ENCODE results near the gene HSD3B2. TPM values are rescaled to one million over a fixed set of nuclear protein-coding genes. Genes with fewer than 3 reads are reported as not detected.
"Not testable (repeated sequence)": the region's sequence is repeated elsewhere in the genome, so short reads cannot be mapped to it uniquely, and the experiment has no call there.

The HSD3B2 gene
- total RNA-seq, 1 experiment from 2014 or later, result not detected

DNA sequence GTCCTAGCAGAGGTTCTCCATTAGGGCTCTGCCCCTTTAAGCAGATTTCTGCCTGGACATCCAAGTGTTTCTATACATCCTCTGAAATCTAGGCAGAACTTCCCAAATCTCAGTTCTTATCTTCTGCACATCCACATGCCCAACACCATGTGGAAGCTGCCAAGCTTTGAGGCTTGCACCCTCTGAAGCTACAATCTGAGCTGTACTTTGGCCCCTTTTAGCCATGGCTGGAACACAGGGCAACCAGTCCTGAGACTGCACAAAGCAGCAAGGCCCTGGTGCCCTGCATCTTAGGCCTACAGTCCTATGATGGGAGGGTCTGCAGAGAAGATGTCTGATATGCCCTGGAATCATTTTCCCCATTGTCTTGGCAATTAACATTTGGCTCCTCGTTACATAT lies 38.4 kb upstream of the HSD3B2 start:
- Histone ChIP-seq H4K91ac (ENCODE audit: insufficient read length, low read depth, low read length) (no peak overlapping the region), H3K9me3 (ENCODE audit: control insufficient read depth, low read depth, low read length) (no peaks in the 10 kb centered on the region), H3K23ac (ENCODE audit: insufficient read length, low read depth, low read length) (no peak overlapping the region), H3K14ac (ENCODE audit: insufficient read depth, low read length) (no peak overlapping the region), H2BK120ac (ENCODE audit: low read depth, low read length, poor library complexity, severe bottlenecking) (no peak overlapping the region), H3K79me1 (ENCODE audit: insufficient read depth, low read depth, low read length, poor library complexity, severe bottlenecking) (no peaks in the 10 kb centered on the region), H3K4me2 (ENCODE audit: insufficient read depth, insufficient read length, low read length) (no peak overlapping the region), H2AFZ (ENCODE audit: low read length) (no peak overlapping the region), H3T11ph (ENCODE audit: low read length) (no peak overlapping the region), H3K9ac (ENCODE audit: extremely low read depth, insufficient read length, low read length) (no peak overlapping the region), H4K5ac (ENCODE audit: insufficient read length, low read depth, low read length) (no peak overlapping the region), H3K18ac (ENCODE audit: insufficient read length, low read depth, low read length) (no peak overlapping the region), H3K23me2 (ENCODE audit: insufficient read length, low read depth, low read length, poor library complexity, severe bottlenecking) (no peaks in the 10 kb centered on the region), H4K8ac (replicated peaks; ENCODE audit: insufficient read length, low read depth, low read length) (no peak overlapping the region), H3K4ac (ENCODE audit: low read depth, low read length) (no peak overlapping the region), H2BK12ac (ENCODE audit: insufficient read length, low read depth, low read length) (no peak overlapping the region), H3K27ac (ENCODE audit: insufficient read length, low read depth, low read length) (no peak overlapping the region), H4K20me1 (ENCODE audit: control insufficient read depth, insufficient read depth, insufficient read length) (no peaks in the 10 kb centered on the region), H2AK5ac (ENCODE audit: insufficient read length, low read length) (no peak overlapping the region), H3K4me1 (ENCODE audit: insufficient read depth, low read length) (no peaks in the 10 kb centered on the region; the same call in 1 of the 2 replicates), H2BK20ac (ENCODE audit: low read depth, low read length, poor library complexity, severe bottlenecking) (no peak overlapping the region), H3K56ac (ENCODE audit: insufficient read length, low read depth, low read length) (no peak overlapping the region), H3K79me2 (ENCODE audit: insufficient read depth, low read length) (no peaks in the 10 kb centered on the region), H2BK5ac (ENCODE audit: insufficient read length, low read length) (no peak overlapping the region), H3K27me3 (ENCODE audit: insufficient read depth, low read length) (no peaks in the 10 kb centered on the region; the same call in 1 of the 2 replicates), H2BK15ac (ENCODE audit: low read depth, low read length) (no peak overlapping the region)
- WGBS (ENCODE audit: extremely low coverage, insufficient read length, low lambda C conversion rate), result no CpG with 5 or more reads among the region's 1 CpG
- H3K27me3 Mint-ChIP-seq (ENCODE audit: low read depth), result no peaks in the 10 kb centered on the region; the same call in 1 of the 2 replicates
- H3K4me3 Mint-ChIP-seq, result no peak overlapping the region
- H3K27ac Mint-ChIP-seq, result no peak overlapping the region
- H3K9me3 Mint-ChIP-seq, result peaks cover 0 to 7% of the 10 kb centered on the region in 2 experiments
- peaks cover 9 to 15% of the 10 kb centered on the region in 2 experiments for H3K4me1 Mint-ChIP-seq
- TF ChIP-seq, protein P1, sequence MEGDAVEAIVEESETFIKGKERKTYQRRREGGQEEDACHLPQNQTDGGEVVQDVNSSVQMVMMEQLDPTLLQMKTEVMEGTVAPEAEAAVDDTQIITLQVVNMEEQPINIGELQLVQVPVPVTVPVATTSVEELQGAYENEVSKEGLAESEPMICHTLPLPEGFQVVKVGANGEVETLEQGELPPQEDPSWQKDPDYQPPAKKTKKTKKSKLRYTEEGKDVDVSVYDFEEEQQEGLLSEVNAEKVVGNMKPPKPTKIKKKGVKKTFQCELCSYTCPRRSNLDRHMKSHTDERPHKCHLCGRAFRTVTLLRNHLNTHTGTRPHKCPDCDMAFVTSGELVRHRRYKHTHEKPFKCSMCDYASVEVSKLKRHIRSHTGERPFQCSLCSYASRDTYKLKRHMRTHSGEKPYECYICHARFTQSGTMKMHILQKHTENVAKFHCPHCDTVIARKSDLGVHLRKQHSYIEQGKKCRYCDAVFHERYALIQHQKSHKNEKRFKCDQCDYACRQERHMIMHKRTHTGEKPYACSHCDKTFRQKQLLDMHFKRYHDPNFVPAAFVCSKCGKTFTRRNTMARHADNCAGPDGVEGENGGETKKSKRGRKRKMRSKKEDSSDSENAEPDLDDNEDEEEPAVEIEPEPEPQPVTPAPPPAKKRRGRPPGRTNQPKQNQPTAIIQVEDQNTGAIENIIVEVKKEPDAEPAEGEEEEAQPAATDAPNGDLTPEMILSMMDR (conservative IDR thresholded peaks at IDR 0.05), result no peak
- DNase-seq, result no peak
- no peaks in the 10 kb centered on the region for H3K36me3 Mint-ChIP-seq (ENCODE audit: insufficient read depth in 1 of 3, low read depth in 3 of 3)

DNA sequence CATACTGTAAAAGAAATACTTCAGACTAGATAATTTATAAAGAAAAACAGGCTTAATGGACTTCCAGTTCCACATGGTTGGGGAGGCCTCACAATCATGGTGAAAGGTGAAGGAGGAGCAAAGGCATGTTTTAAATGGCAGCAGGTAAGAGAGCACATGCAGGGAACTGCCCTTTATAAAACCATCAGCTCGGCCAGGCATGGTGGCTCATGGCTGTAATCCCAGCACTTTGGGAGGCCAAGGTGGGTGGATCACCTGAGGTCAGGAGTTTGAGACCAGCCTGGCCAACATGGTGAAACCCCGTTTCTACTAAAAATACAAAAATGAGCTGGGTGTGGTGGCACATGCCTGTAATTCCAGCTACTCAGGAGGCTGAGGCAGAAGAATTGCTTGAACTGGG lies 37.4 kb upstream of the HSD3B2 start:
- H2BK120ac ChIP-seq (ENCODE audit: low read depth, low read length, poor library complexity, severe bottlenecking); H3K4me2 ChIP-seq (ENCODE audit: insufficient read depth, insufficient read length, low read length); H3K36me3 Mint-ChIP-seq (ENCODE audit: insufficient read depth in 1 of 3, low read depth in 3 of 3); H3K56ac ChIP-seq (ENCODE audit: insufficient read length, low read depth, low read length); H3T11ph ChIP-seq (ENCODE audit: low read length); H3K27ac Mint-ChIP-seq; H3K9me3 ChIP-seq (ENCODE audit: control insufficient read depth, low read depth, low read length); H3K27me3 ChIP-seq (ENCODE audit: insufficient read depth, low read length); H3K4me1 ChIP-seq (ENCODE audit: insufficient read depth, low read length); H2AK5ac ChIP-seq (ENCODE audit: insufficient read length, low read length); H2BK20ac ChIP-seq (ENCODE audit: low read depth, low read length, poor library complexity, severe bottlenecking); H3K4me1 Mint-ChIP-seq; H4K20me1 ChIP-seq (ENCODE audit: control insufficient read depth, insufficient read depth, insufficient read length); H3K9me3 Mint-ChIP-seq; DNase-seq; H3K18ac ChIP-seq (ENCODE audit: insufficient read length, low read depth, low read length); H2BK15ac ChIP-seq (ENCODE audit: low read depth, low read length); H2BK5ac ChIP-seq (ENCODE audit: insufficient read length, low read length); H3K4ac ChIP-seq (ENCODE audit: low read depth, low read length); H4K91ac ChIP-seq (ENCODE audit: insufficient read length, low read depth, low read length); H3K4me3 Mint-ChIP-seq; H4K8ac ChIP-seq (replicated peaks; ENCODE audit: insufficient read length, low read depth, low read length); H3K9ac ChIP-seq (ENCODE audit: extremely low read depth, insufficient read length, low read length); H4K5ac ChIP-seq (ENCODE audit: insufficient read length, low read depth, low read length); H3K23ac ChIP-seq (ENCODE audit: insufficient read length, low read depth, low read length); H3K79me2 ChIP-seq (ENCODE audit: insufficient read depth, low read length); H3K14ac ChIP-seq (ENCODE audit: insufficient read depth, low read length); H2AFZ ChIP-seq (ENCODE audit: low read length); H3K23me2 ChIP-seq (ENCODE audit: insufficient read length, low read depth, low read length, poor library complexity, severe bottlenecking); H2BK12ac ChIP-seq (ENCODE audit: insufficient read length, low read depth, low read length); H3K27me3 Mint-ChIP-seq (ENCODE audit: low read depth); H3K27ac ChIP-seq (ENCODE audit: insufficient read length, low read depth, low read length); H3K79me1 ChIP-seq (ENCODE audit: insufficient read depth, low read depth, low read length, poor library complexity, severe bottlenecking): not testable (repeated sequence)
- no CpG with 5 or more reads among the region's 2 CpGs for WGBS (ENCODE audit: extremely low coverage, insufficient read length, low lambda C conversion rate)
